Choroid plexus epithelial cell (primary cell): ENCODE measurements around the gene EBI3.
"Not testable (repeated sequence)": the region's sequence is repeated elsewhere in the genome, so short reads cannot be mapped to it uniquely, and the experiment has no call there.

Source experiments
- DNase-seq: peaks from one replicate; pipeline ENCODE4 v3.0.0-alpha.2; 2010; ENCODE audit warnings: low read depth
- H3K4me3 ChIP-seq: 2 replicates; pipeline ENCODE4 v1.5.1; 2011; ENCODE audit warnings: low read depth, mild to moderate bottlenecking, control low read depth, low read length, moderate library complexity
- TF ChIP-seq, protein P1 (sequence below): conservative IDR thresholded peaks from 2 replicates; pipeline ENCODE4 v1.5.1; 2011; ENCODE audit warnings: low read depth, mild to moderate bottlenecking, control low read depth, inconsistent platforms, low read length, moderate library complexity

Gene EBI3

DNA sequence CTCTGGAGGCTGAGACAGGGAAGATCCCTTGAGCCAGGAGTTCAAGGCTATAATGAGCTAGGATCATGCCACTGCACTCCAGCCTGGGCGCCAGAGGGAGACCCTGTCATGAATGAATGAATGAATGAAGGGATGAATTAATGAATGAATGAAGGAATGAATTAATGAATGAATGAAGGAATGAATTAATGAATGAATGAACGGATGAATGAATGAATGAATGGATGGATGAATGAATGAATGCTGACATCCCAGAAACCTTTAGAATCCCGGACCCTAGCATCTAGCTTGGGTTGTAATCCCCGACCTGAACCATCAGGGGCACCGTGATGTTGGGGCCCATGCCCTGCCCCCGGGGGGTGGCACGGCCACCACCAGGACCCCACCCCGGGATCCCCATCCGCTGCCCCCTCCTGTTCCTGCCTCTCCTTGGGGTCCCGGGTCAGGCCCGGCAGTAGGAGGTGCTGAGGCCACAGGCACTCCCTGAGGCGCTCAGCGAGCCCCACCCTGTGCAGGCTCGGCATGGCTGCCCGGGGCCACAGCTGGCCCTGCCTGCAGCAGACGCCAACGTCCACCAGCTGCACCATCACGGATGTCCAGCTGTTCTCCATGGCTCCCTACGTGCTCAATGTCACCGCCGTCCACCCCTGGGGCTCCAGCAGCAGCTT, 3.4 kb downstream of the EBI3 start:
- no peak for DNase-seq
- H3K4me3 ChIP-seq = no peak overlapping the region
- TF ChIP-seq, protein P1, sequence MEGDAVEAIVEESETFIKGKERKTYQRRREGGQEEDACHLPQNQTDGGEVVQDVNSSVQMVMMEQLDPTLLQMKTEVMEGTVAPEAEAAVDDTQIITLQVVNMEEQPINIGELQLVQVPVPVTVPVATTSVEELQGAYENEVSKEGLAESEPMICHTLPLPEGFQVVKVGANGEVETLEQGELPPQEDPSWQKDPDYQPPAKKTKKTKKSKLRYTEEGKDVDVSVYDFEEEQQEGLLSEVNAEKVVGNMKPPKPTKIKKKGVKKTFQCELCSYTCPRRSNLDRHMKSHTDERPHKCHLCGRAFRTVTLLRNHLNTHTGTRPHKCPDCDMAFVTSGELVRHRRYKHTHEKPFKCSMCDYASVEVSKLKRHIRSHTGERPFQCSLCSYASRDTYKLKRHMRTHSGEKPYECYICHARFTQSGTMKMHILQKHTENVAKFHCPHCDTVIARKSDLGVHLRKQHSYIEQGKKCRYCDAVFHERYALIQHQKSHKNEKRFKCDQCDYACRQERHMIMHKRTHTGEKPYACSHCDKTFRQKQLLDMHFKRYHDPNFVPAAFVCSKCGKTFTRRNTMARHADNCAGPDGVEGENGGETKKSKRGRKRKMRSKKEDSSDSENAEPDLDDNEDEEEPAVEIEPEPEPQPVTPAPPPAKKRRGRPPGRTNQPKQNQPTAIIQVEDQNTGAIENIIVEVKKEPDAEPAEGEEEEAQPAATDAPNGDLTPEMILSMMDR = no peak

DNA sequence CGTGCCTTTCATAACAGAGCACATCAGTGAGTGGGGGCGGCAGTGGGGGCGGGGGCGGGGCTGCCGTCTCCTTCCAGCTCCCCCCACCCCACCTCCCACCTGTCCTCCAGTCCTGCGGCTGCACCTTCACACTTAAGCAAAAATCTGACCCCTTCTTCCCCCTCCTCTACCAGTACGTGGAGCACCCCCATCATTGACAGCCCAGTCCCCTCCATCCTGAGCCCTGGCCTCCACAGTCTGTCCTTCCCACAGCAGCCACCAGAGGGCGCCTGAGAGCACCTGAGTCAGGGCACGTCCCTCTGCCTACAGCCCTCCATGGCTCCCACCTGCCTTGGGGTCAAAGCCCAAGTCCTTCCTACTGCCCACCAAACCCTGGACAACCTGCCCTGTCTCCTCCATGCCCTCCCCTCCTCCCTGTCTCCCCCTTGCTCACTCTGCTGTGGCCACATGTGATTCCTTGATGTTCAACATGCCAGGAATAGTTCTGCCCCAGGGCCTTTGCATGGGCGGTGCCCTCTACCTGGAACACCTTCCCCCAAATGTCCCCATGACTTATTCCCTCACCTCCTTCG, 4.0 kb downstream of the EBI3 start:
- peak; percentile 48 for DNase-seq
- H3K4me3 ChIP-seq = no peak overlapping the region
- TF ChIP-seq, protein P1 = peak; percentile 85

GRCh38 chr19:4234142-4234861, 5.0 kb downstream of the EBI3 start:
- TF ChIP-seq, protein P1 = no peak

DNA sequence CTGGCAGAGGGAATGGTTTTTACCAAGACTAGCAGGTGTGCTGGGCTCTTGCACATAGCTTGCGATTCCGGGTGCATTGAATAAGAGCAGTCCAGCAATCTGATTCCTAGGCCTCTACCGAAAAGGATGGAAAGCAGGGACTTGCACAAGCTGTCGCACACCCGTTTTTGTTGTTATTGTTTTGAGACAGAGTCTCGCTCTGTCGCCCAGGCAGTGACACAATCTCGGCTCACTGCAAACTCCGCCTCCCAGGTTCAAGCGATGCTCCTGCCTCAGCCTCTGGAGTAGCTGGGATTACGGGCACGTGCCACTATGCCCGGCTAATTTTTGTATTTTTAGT, 5.5 kb downstream of the EBI3 start:
- H3K4me3 ChIP-seq = no peak overlapping the region
- no peak for DNase-seq
- TF ChIP-seq, protein P1 = no peak

More at GRCh38 chr19:4234142-4234861, 5.0 kb downstream of the EBI3 start:
- DNase-seq = no peak
- H3K4me3 ChIP-seq = no peak overlapping the region

DNA sequence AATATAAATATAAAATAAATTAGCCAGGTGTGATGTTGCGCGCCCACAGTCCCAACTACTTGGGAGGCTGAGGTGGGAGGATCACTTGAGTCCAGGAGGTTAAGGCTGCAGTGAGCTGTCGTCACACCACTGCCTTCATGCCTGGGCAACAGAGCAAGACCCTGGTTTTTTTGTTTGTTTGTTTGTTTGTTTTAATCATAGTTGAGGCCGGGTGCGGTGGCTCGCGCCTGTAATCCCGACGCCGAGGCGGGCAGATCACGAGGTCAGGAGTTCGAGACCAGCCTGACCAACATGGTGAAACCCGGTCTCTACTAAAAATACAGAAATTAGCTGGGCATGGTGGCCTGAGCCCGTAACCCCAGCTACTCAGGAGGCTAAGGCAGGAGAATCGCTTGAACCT, 8.2 kb downstream of the EBI3 start:
- not testable (repeated sequence) for DNase-seq, H3K4me3 ChIP-seq

DNA sequence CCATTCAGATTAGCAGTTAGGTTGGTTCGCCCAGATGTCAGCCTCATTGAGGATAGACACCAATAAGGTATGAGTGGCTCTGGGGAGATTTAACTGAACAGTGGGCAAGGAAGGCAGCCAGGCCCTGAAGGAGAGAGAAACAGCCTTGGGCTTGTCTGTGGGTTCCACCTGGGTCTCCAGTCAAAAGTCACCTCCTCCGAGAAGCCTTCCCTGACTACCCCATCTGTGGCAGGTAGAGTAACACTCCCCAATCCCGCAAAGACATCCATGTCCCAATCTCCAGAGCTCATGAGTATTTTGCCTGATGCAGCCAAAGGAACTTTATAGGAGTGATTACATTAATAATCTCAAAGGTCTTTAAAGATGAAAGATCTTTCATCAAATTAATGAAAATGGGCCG, 9.5 kb downstream of the EBI3 start:
- TF ChIP-seq, protein P1 = no peak
- no peak for DNase-seq
- no peak overlapping the region for H3K4me3 ChIP-seq

DNA sequence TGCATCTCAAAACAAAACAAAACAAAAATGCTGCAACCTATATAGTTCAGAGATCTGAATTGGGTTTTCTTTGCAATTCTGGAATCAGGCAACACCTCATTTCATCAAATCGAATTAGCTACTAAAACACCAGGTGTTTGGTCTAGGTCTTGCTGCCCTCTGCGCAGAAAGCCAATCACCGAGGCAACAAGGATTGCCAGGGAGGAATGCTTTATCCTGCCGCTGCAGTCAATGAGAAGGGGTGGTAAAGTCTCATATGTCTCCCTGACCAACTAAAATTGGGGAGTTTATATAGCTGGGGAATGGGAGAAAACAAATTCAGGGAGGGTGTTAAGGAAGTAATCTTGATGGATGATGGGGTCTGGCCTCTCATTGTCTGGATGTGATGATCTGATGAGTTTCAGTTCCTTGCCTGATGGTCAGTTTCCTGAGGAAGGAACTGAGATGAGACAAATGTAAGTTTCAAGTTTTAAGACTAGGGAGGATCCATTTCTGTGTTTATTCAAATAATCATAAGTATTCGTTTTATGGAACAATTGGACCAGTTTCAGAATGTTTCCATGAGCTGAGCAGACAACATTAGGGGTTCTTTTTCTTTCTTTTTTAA, 12.6 kb downstream of the EBI3 start:
- no peak for DNase-seq
- H3K4me3 ChIP-seq = no peak overlapping the region
- TF ChIP-seq, protein P1 = no peak

DNA sequence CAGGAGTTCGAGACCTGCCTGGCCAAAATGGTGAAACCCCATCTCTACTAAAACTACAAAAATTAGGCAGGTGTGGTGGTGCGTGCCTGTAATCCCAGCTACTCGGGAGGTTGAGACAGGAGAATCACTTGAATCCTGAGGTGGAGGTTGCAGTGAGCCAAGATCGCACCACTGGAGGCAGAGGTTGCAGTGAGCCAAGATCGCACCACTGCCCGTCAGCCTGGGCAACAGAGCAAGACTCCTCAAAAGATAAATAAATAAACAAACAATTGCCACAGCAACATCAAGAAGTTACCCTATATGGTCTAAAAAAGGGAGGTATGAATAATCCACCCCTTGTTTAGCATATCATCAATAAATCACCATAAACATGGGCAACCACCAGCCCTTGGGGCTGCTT, 16.6 kb downstream of the EBI3 start:
- not testable (repeated sequence) for DNase-seq, H3K4me3 ChIP-seq
